WTC11 (cell line): ENCODE data around the gene SLC9A9. TPM values are rescaled to one million over a fixed set of nuclear protein-coding genes. Genes with fewer than 3 reads are reported as not detected.

ENCODE experiments used
- ATAC-seq: fragments of 200-7000 bp; cut with Tn5 transposase; 2 replicates; pipeline ENCODE4 v1.10.0; 2021; ENCODE audit warnings: mild to moderate bottlenecking, moderate library complexity
- CTCF ChIA-PET: fragments of 300-600 bp; sonication (Branson Sonifier 250); formaldehyde crosslinking; loops from one replicate; lab custom pipeline; 2021; ENCODE audit warnings: antibody characterized with exemption; lab: Charles Lee
- POLR2A ChIA-PET: fragments of 350-600 bp; sonication (Branson Sonifier 250); formaldehyde crosslinking; loops from one replicate; lab custom pipeline; 2021; ENCODE audit warnings: antibody characterized with exemption; lab: Charles Lee
- DNase-seq: peaks from one replicate; pipeline ENCODE4 v3.0.0; 2021; ENCODE audit warnings: low spot score
- H3K27ac Mint-ChIP-seq: 2 replicates; pipeline ENCODE4 v1.8.0; 2021; ENCODE audit warnings: mixed read lengths
- H3K27me3 Mint-ChIP-seq: 2 replicates; pipeline ENCODE4 v1.8.0; 2021; ENCODE audit warnings: low read depth, mild to moderate bottlenecking, moderate library complexity, mixed read lengths
- H3K36me3 Mint-ChIP-seq: 2 replicates; pipeline ENCODE4 v1.8.0; 2021; ENCODE audit warnings: mixed read lengths
- H3K4me1 Mint-ChIP-seq: 2 replicates; pipeline ENCODE4 v1.8.0; 2022; ENCODE audit warnings: mixed read lengths
- H3K4me3 Mint-ChIP-seq: 2 replicates; pipeline ENCODE4 v1.8.0; 2021; ENCODE audit warnings: mild to moderate bottlenecking, moderate library complexity, mixed read lengths
- H3K9me3 Mint-ChIP-seq: 2 replicates; pipeline ENCODE4 v1.8.0; 2021; ENCODE audit warnings: mixed read lengths
- AR ChIP-seq: fragments of 250-450 bp; sonication (Bioruptor Pico); IDR thresholded peaks from 2 replicates; pipeline ENCODE4 v1.9.0; 2021; ENCODE audit warnings: mild to moderate bottlenecking
- ATF1 ChIP-seq: sonication (generic); formaldehyde crosslinking; IDR thresholded peaks from 2 replicates; pipeline ENCODE4 v1.8.1; 2023; ENCODE audit warnings: mild to moderate bottlenecking, moderate library complexity, missing genetic modification reagents
- CTCF ChIP-seq: fragments of 200-600 bp; IDR thresholded peaks from 2 replicates; pipeline ENCODE4 v1.8.0; 2022; ENCODE audit warnings: antibody characterized with exemption
- GRHL2 ChIP-seq: fragments of 250-450 bp; sonication (Bioruptor Pico); IDR thresholded peaks from 2 replicates; pipeline ENCODE4 v1.8.0; 2022; ENCODE audit warnings: mild to moderate bottlenecking, moderate library complexity; ENCODE audit not compliant: insufficient replicate concordance, severe bottlenecking
- JUN ChIP-seq: sonication (generic); formaldehyde crosslinking; IDR thresholded peaks from 2 replicates; pipeline ENCODE4 v1.8.0; 2023; ENCODE audit warnings: mild to moderate bottlenecking, missing genetic modification reagents
- NFE2L1 ChIP-seq: sonication (generic); formaldehyde crosslinking; IDR thresholded peaks from 2 replicates; pipeline ENCODE4 v1.8.1; 2023; ENCODE audit warnings: missing genetic modification reagents
- NR3C1 ChIP-seq: sonication (generic); formaldehyde crosslinking; conservative IDR thresholded peaks from 2 replicates; pipeline ENCODE4 v1.8.1; 2023; ENCODE audit warnings: low read depth, mild to moderate bottlenecking, missing genetic modification reagents
- OVOL2 ChIP-seq: fragments of 250-450 bp; sonication (Bioruptor Pico); IDR thresholded peaks from 2 replicates; pipeline ENCODE4 v1.9.0; 2021; ENCODE audit warnings: mild to moderate bottlenecking, borderline replicate concordance
- PRDM15 ChIP-seq: sonication (generic); formaldehyde crosslinking; IDR thresholded peaks from 2 replicates; pipeline ENCODE4 v1.8.0; 2022; ENCODE audit warnings: missing genetic modification reagents
- SMAD4 ChIP-seq: sonication (generic); formaldehyde crosslinking; IDR thresholded peaks from 2 replicates; pipeline ENCODE4 v1.8.0; 2022; ENCODE audit warnings: mild to moderate bottlenecking, missing genetic modification reagents
- STAT6 ChIP-seq: sonication (generic); formaldehyde crosslinking; conservative IDR thresholded peaks from 2 replicates; pipeline ENCODE4 v1.8.1; 2023; ENCODE audit warnings: mild to moderate bottlenecking, low read depth, missing genetic modification reagents, moderate library complexity
- ZNF263 ChIP-seq: sonication (generic); formaldehyde crosslinking; IDR thresholded peaks from 2 replicates; pipeline ENCODE4 v1.8.1; 2022; ENCODE audit warnings: low read depth, mild to moderate bottlenecking, moderate library complexity, missing genetic modification reagents
- ZNF396 ChIP-seq: fragments of 250-450 bp; sonication (Bioruptor Pico); IDR thresholded peaks from 2 replicates; pipeline ENCODE4 v1.8.0; 2021; ENCODE audit warnings: mild to moderate bottlenecking, moderate library complexity, borderline replicate concordance
- ZNF532 ChIP-seq: fragments of 250-450 bp; sonication (Bioruptor Pico); IDR thresholded peaks from 2 replicates; pipeline ENCODE4 v1.9.0; 2021; ENCODE audit warnings: mild to moderate bottlenecking, borderline replicate concordance
- ZNF671 ChIP-seq: fragments of 250-450 bp; sonication (Bioruptor Pico); IDR thresholded peaks from 2 replicates; pipeline ENCODE4 v1.8.0; 2021; ENCODE audit warnings: mild to moderate bottlenecking
- total RNA-seq: library from RNA; stranded (reverse); gene quantifications from 3 replicates; pipeline ENCODE4 v1.2.3, GENCODE V29; 2021

SLC9A9 gene
- total RNA-seq, 1 experiment from 2014 or later = 1.2 TPM

- ChIA-PET POLR2A (no interaction called here), CTCF (interaction anchor here (0.6 kb wide), 1 partner anchor 497 kb away, joined by 3 read pairs; no protein-coding TSS in a partner anchor)
- peaks cover 27% of the 10 kb centered on the region for H3K36me3 Mint-ChIP-seq
- H3K4me1 Mint-ChIP-seq = peaks cover 35% of the 10 kb centered on the region
- peaks cover 7% of the 10 kb centered on the region for H3K27me3 Mint-ChIP-seq
- TF ChIP-seq ATF1 (CRISPR knock-in tag) (no peak), NFE2L1 (CRISPR knock-in tag) (no peak), CTCF (no peak), ZNF532 (no peak), JUN (CRISPR knock-in tag) (no peak), ZNF263 (CRISPR knock-in tag) (no peak), SMAD4 (CRISPR knock-in tag) (no peak), ZNF671 (CRISPR knock-in tag) (no peak), STAT6 (no peak), OVOL2 (no peak), AR (CRISPR knock-in tag) (no peak)
- DNase-seq (no peak), ATAC-seq (peak; percentile 76)
- peak overlapping the region; percentile 13 for H3K4me3 Mint-ChIP-seq
- H3K27ac Mint-ChIP-seq = no peak overlapping the region
- H3K9me3 Mint-ChIP-seq = peaks cover 18% of the 10 kb centered on the region
Observed at GRCh38 chr3:143794793-143795462, 53.3 kb downstream of the SLC9A9 start.

GRCh38 chr3:143793971-143794370, 54.3 kb downstream of the SLC9A9 start:
- no peak for DNase-seq
- Mint-ChIP-seq H3K9me3 (peaks cover 18% of the 10 kb centered on the region), H3K27ac (no peak overlapping the region), H3K4me1 (peaks cover 35% of the 10 kb centered on the region), H3K27me3 (peaks cover 7% of the 10 kb centered on the region), H3K36me3 (peaks cover 22% of the 10 kb centered on the region), H3K4me3 (no peak overlapping the region)
- no peak for ATAC-seq
- POLR2A ChIA-PET = no interaction called here
- CTCF ChIA-PET = interaction anchor here (0.6 kb wide), 1 partner anchor 498 kb away, joined by 3 read pairs; no protein-coding TSS in a partner anchor
- TF ChIP-seq ZNF396 (CRISPR knock-in tag) (no peak), PRDM15 (no peak), GRHL2 (CRISPR knock-in tag) (no peak), NR3C1 (CRISPR knock-in tag) (no peak), CTCF (no peak)
